ENCODE measurements around the gene PLCB1. TPM values are rescaled to one million over a fixed set of nuclear protein-coding genes. Genes with fewer than 3 reads are reported as not detected.
"Not testable (repeated sequence)": the region's sequence is repeated elsewhere in the genome, so short reads cannot be mapped to it uniquely, and the experiment has no call there.

Gene PLCB1
- total RNA-seq, 1 donor = 20.7 TPM

DNA sequence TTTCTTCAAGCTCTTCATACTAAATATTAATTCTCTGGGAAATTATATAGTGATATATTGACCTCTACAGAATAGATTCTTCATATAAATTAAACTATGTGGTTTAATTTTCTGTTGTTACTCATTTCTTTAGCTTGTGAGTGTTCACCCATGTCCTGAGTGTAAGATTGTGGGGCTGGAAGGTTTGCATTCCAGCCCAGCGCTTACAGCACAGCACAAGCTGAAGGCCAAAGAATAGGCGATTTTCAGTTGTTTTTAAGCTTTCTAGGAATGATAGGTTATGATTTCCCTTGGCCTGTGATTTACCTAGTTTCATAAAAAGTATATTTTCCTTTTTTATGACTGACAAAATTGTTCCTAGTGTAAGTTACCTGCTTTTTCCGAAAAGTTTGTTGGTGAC lies 194.1 kb downstream of the PLCB1 start:
- no peak for DNase-seq (ENCODE audit: low read depth in 2 of 3, low spot score in 2 of 3)

GRCh38 chr20:8326899-8327298 lies 194.8 kb downstream of the PLCB1 start:
- DNase-seq (ENCODE audit: low read depth in 2 of 3, low spot score in 2 of 3) = no peak

DNA sequence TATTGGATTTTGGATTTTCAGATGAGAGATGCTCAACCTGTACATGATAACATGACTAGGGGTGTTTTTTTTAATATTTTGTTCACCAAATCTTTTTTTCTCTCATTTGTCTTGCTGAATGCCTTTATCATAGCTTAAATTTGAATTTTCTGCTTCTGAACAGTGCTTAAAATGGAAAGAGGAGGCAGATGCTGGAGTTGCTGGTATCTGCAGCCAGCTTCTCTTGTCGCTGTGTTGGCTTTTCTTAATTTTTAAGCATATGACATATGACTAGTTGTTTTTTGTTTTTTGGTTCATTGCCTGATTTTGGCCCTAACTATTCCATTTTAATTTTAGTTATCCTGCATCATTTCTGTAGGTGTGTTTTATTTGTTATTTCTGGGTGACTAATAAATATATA lies 196.1 kb downstream of the PLCB1 start:
- DNase-seq (ENCODE audit: low read depth in 2 of 3, low spot score in 2 of 3) = no peak

DNA sequence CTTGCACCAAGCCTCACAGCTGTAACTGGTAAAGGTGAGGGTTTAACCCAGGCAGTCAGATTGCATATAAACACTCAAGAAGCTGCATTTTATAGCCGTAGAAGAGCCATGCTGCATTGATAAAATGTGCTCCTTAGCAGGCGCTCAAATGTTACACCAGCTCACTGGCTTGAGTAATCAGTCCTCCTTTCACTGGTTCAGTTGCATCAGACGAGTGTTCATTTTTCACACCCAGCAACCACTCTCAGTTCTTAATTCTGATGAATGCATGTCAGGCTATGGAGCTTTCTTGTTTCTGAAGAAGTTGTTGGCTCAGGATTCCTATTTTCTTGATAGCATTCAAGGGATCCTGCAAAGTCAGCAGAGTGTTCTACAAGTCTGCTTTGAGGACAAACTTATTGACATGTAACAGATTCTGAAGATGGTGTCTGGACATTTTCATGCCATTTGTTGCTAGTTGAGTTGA lies 198.3 kb downstream of the PLCB1 start:
- DNase-seq (ENCODE audit: low read depth in 2 of 3, low spot score in 2 of 3) = no peak

GRCh38 chr20:8330785-8331695 lies 199.0 kb downstream of the PLCB1 start:
- DNase-seq (ENCODE audit: low read depth in 2 of 3, low spot score in 2 of 3) = peak in 2 of 3 donors; percentile 22 to 65

DNA sequence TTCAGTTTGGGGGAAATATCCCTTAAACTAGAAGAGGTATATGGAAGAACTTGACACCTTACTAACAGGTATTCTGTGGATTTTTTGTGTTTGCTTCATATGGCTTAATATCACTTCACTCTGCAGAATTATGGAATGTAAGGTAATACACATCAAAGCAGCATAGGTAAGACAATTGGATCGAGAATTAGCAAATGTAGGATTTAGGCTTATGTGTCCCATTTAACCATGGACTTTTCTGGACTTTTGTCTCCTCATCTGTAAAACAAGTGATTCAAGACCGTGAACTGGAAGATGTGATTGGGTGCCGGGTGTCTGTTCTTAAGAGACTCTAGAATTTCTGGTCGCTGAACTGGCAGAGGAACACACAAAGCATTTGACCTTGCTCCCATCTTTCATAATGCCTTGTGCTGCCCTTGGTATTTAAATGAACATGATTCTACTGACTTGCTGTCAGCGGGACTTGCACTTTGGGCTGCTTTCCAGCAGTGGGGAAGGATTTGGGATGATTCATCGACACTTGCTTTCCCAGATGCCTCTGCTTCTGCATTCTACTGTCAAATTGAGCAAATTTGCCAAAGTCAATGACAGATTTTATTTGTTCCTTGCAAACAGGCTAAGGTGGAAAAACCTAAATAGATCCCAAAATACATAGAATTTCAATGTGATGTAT lies 199.8 kb downstream of the PLCB1 start:
- no peak for DNase-seq (ENCODE audit: low read depth in 2 of 3, low spot score in 2 of 3)

GRCh38 chr20:8334641-8335040 lies 202.6 kb downstream of the PLCB1 start:
- no peak for DNase-seq (ENCODE audit: low read depth in 2 of 3, low spot score in 2 of 3)

DNA sequence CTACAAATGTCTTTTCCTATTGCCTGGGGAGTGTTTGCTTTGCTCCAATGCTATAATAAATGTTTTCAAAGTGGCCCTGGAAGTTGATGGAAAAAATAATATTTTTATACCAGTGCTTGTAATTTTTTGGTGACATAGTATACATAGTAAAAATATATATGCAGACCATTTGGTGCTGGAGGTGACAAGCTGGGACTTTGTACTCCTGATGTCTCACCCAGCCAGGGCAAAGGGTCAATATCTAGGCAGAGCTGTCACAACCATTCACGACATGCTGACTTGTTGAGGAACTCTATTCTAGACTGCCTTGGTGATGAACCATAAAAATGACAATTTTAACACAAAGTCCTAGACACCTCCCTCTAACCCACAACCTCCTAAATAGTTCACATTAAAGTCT lies 203.0 kb downstream of the PLCB1 start:
- DNase-seq (ENCODE audit: low read depth in 2 of 3, low spot score in 2 of 3) = no peak

GRCh38 chr20:8335495-8336195 lies 203.6 kb downstream of the PLCB1 start:
- no peak for DNase-seq (ENCODE audit: low read depth in 2 of 3, low spot score in 2 of 3)

DNA sequence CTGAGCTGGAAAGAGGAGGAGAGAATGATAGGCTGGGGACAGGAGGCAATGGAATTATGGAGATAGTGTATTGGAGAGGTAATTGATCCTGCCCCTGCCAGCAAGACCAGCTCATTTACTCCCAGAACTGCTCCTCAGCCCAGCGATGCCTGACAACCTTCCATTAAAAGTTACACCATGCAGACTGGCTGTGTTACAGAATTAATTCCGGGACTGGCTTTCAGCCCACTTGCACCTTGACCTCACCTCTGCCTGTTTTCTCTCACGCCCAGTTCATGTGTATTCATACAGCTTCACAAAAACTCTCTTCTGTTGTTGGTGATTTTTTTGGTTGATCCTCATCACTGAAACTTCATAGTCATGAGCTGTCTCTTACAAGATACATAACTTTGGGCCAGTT lies 207.3 kb downstream of the PLCB1 start:
- DNase-seq (ENCODE audit: low read depth in 2 of 3, low spot score in 2 of 3) = no peak

DNA sequence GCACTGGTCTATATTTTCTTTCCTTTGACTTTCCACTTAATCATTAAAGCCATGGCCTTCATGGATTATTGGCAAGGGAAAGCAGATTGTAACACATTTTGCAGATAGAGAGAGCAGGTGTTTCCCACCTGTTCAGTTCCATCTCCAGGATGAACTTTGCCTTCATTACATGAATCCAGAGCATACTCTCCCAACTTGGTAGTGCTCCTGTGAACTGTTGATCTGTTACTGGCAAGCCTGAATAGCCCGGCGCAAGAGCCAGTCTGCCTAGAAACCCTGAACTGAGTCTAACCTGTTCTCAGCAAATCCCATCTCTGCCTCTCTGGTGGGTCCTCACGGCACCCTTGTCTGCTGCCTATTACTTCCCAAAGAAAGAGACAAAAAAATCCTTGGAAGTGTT lies 210.3 kb downstream of the PLCB1 start:
- DNase-seq (ENCODE audit: low read depth in 2 of 3, low spot score in 2 of 3) = no peak

DNA sequence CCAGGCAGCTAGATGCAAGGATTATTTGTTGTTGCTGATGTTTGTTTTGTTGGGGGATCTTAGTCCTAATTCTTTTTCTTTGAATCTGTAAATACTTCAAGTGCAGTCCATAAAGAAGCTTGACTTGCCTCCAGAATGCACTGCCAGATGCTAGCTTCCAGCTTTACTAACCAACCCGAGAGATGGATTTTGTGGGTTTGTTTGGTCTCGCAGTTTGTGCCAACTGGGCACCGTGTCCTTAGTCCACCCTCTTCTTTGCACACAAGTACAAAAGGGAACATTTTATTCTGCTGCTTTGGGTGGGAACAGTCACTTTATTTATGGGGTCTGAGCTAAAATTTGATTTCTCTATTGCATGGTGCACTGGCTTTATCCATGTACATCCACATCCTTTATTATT lies 212.0 kb downstream of the PLCB1 start:
- no peak for DNase-seq (ENCODE audit: low read depth in 2 of 3, low spot score in 2 of 3)

DNA sequence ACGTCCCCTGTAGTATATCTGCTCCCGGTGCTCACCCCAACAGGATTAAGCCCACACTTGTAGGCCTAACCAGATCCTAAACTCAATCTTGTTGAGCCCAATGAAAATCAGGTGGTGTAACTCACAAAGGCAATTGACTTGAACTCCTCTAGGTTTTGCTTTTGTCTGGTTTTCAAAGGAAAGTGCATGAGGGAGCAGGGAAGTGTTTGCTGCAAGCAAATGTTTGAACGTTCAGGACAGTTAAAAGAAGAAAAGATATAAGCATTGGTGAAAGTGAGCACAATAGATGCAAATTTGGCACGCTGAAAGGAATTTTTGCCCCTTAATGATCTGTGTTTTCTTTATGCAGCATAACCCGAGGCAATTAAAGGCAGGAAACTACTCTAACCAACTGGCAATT lies 212.6 kb downstream of the PLCB1 start:
- DNase-seq (ENCODE audit: low read depth in 2 of 3, low spot score in 2 of 3) = no peak

GRCh38 chr20:8346700-8347270 lies 214.7 kb downstream of the PLCB1 start:
- DNase-seq (ENCODE audit: low read depth in 2 of 3, low spot score in 2 of 3) = no peak

DNA sequence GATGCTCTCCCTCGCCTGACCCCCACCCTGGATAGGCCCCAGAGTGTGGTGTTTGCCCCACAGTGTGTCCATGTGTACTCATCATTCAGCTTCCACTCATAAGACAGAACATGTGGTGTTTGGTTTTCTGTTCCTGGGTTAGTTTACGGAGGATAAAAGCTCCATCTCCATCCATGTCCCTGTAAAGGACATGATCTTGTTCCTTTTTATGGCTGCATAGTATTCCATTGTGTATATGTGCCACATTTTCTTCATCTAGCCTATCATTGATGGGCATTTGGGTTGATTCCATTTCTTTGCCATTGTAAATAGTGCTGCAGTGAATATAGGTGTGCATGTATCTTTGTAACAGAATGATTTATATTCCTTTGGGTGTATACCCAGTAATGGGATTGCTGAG lies 218.2 kb downstream of the PLCB1 start:
- not testable (repeated sequence) for DNase-seq (ENCODE audit: low read depth in 2 of 3, low spot score in 2 of 3)

- DNase-seq (ENCODE audit: low read depth in 2 of 3, low spot score in 2 of 3) = no peak
Observed at GRCh38 chr20:8352486-8352885, 220.4 kb downstream of the PLCB1 start.

- DNase-seq (ENCODE audit: low read depth in 2 of 3, low spot score in 2 of 3) = no peak
Observed at GRCh38 chr20:8353512-8353911, 221.4 kb downstream of the PLCB1 start.

DNA sequence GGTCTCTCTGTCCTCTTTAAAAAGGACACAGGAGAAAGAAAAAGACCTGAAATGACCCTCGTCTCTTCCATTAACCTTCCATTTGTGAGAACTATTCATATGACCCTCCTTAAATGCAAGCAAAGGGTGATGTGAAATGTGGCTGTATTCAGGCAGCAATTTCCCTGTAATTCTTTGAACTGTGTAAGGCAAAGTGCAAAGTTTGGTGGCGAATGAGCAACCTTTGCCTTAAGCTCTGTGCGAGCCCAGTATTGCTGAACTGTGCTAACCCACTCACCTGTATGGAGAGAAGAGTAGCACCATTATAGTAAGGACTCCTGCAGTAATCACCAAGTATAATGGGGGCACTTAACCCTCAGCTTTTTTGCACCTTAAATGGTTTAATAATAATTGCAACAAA lies 223.4 kb downstream of the PLCB1 start:
- DNase-seq (ENCODE audit: low read depth in 2 of 3, low spot score in 2 of 3) = no peak

GRCh38 chr20:8356806-8357205 lies 224.7 kb downstream of the PLCB1 start:
- no peak for DNase-seq (ENCODE audit: low read depth in 2 of 3, low spot score in 2 of 3)

GRCh38 chr20:8357703-8358102 lies 225.6 kb downstream of the PLCB1 start:
- no peak for DNase-seq (ENCODE audit: low read depth in 2 of 3, low spot score in 2 of 3)

DNA sequence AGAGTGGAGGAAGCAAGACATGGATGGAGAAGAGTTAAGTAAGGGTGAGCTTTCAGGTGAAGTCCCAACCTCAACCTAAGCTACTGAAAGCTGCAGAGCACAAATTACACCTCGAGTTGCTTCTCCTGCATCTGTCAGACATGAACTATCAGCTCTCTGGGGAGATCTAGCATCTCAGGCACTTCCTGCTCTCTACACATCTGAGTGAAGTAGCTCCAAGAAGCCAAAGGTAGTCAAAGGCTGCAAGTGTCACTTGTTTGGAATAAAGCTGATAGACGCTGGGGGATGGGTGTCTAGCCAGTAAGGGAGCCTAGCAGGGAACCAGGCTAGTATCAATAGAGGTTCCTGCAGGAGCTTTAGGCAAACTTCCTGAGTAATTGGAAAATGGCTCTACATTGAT lies 228.0 kb downstream of the PLCB1 start:
- DNase-seq (ENCODE audit: low read depth in 2 of 3, low spot score in 2 of 3) = no peak

Data from hematopoietic multipotent progenitor cell (in vitro differentiated cells).